HepG2 (cell line): Measurements from ENCODE around the gene RAB17. TPM values are rescaled to one million over a fixed set of nuclear protein-coding genes. Genes with fewer than 3 reads are reported as not detected.

Experiments used
- BRD4 ChIP-seq: sonication (generic); formaldehyde crosslinking; IDR thresholded peaks from 2 replicates; pipeline ENCODE4 v1.4.0; 2020; ENCODE audit warnings: missing genetic modification reagents
- CEBPZ ChIP-seq: IDR thresholded peaks from 2 replicates; pipeline ENCODE4 v1.6.1; 2012; ENCODE audit warnings: low read length, improper control_type of control experiment
- GABPA ChIP-seq, 2 experiments: IDR thresholded peaks; 2 replicates each; pipeline ENCODE4 v1.6.1; 2011 to 2016; ENCODE audit warnings: low read depth in 2 of 2, low read length in 1 of 2, missing biosample characterization in 1 of 2, missing genetic modification characterization in 1 of 2
- IRF2 ChIP-seq: IDR thresholded peaks from 2 replicates; pipeline ENCODE4 v1.6.1; 2018; ENCODE audit warnings: missing genetic modification reagents, missing compliant biosample characterization
- KAT2B ChIP-seq: fragments of 150-350 bp; IDR thresholded peaks from 2 replicates; pipeline ENCODE4 v1.6.1; 2014; ENCODE audit warnings: low read depth, low read length, borderline replicate concordance
- MEIS1 ChIP-seq: sonication (generic); formaldehyde crosslinking; IDR thresholded peaks from 2 replicates; pipeline ENCODE4 v1.9.0; 2021; ENCODE audit warnings: mild to moderate bottlenecking, missing genetic modification reagents, moderate library complexity, borderline replicate concordance
- MXD1 ChIP-seq: sonication (generic); formaldehyde crosslinking; IDR thresholded peaks from 2 replicates; pipeline ENCODE4 v1.4.0; 2020; ENCODE audit warnings: mild to moderate bottlenecking, missing genetic modification reagents
- NFKBIZ ChIP-seq: IDR thresholded peaks from 2 replicates; pipeline ENCODE4 v1.6.1; 2018; ENCODE audit warnings: missing genetic modification reagents, missing compliant biosample characterization
- PHF21A ChIP-seq: sonication (generic); formaldehyde crosslinking; IDR thresholded peaks from 2 replicates; pipeline ENCODE4 v1.5.0; 2020; ENCODE audit warnings: mild to moderate bottlenecking, missing genetic modification reagents
- RARA ChIP-seq: IDR thresholded peaks from 2 replicates; pipeline ENCODE4 v1.6.1; 2016; ENCODE audit warnings: missing genetic modification reagents, missing compliant biosample characterization
- RCOR2 ChIP-seq: IDR thresholded peaks from 2 replicates; pipeline ENCODE4 v1.6.1; 2016; ENCODE audit warnings: missing biosample characterization, missing genetic modification reagents
- RFXAP ChIP-seq: sonication (generic); formaldehyde crosslinking; IDR thresholded peaks from 2 replicates; pipeline ENCODE4 v1.4.0; 2020; ENCODE audit warnings: missing genetic modification reagents, borderline replicate concordance
- SKI ChIP-seq: fragments of 450-650 bp; IDR thresholded peaks from one replicate; pipeline ENCODE4 v1.6.1; 2018; ENCODE audit warnings: mild to moderate bottlenecking; ENCODE audit not compliant: partially characterized antibody
- SNAI1 ChIP-seq: sonication (generic); formaldehyde crosslinking; IDR thresholded peaks from 2 replicates; pipeline ENCODE4 v1.5.0; 2020; ENCODE audit warnings: mild to moderate bottlenecking, missing genetic modification reagents, borderline replicate concordance
- THAP7 ChIP-seq: sonication (generic); formaldehyde crosslinking; IDR thresholded peaks from 2 replicates; pipeline ENCODE4 v1.8.1; 2023; ENCODE audit warnings: mild to moderate bottlenecking, missing genetic modification reagents
- U2AF1 ChIP-seq: fragments of 200-400 bp; formaldehyde crosslinking; optimal IDR thresholded peaks from 2 replicates; pipeline ENCODE3; 2017; ENCODE audit warnings: mild to moderate bottlenecking, low read depth, low read length
- ZBTB37 ChIP-seq: sonication (generic); formaldehyde crosslinking; IDR thresholded peaks from 2 replicates; pipeline ENCODE4 v1.4.0; 2020; ENCODE audit warnings: mild to moderate bottlenecking, missing genetic modification reagents
- ZFY ChIP-seq: sonication (generic); formaldehyde crosslinking; IDR thresholded peaks from 2 replicates; pipeline ENCODE4 v1.4.0; 2020; ENCODE audit warnings: missing genetic modification reagents
- ZNF143 ChIP-seq: sonication (generic); formaldehyde crosslinking; IDR thresholded peaks from 2 replicates; pipeline ENCODE4 v1.4.0; 2020; ENCODE audit warnings: missing genetic modification reagents
- ZNF264 ChIP-seq: sonication (generic); formaldehyde crosslinking; IDR thresholded peaks from 2 replicates; pipeline ENCODE4 v1.4.0; 2020; ENCODE audit warnings: missing genetic modification reagents
- ZNF441 ChIP-seq: sonication (generic); formaldehyde crosslinking; IDR thresholded peaks from 2 replicates; pipeline ENCODE4 v1.7.0; 2021; ENCODE audit warnings: missing genetic modification reagents, borderline replicate concordance
- ZNF713 ChIP-seq: sonication (generic); formaldehyde crosslinking; IDR thresholded peaks from 2 replicates; pipeline ENCODE4 v1.4.0; 2020; ENCODE audit warnings: mild to moderate bottlenecking, missing genetic modification reagents
- polyA plus RNA-seq, 8 experiments: library from polyadenylated mRNA; depleted of rRNA in 3 of 8; stranded (reverse) in 7 of 8; unstranded in 1 of 8; fragments of >200 nt; fragmentation: Illumina TruSeq in 4 of 8; extraction: Trizol in 4 of 8; gene quantifications; 2 replicates each; pipeline versions ENCODE4 v1.2.1 to v1.2.3, GENCODE V29; 2011 to 2016; ENCODE audit warnings: low read depth in 4 of 8, missing spikeins in 1 of 8, mixed read lengths in 1 of 8; ENCODE audit not compliant: insufficient read depth in 1 of 8
- total RNA-seq, 5 experiments: library from RNA; depleted of rRNA; stranded (reverse); fragments of >200 nt; fragmentation: Illumina TruSeq; extraction: Trizol; gene quantifications; 2 replicates each; pipeline ENCODE4 v1.2.3, GENCODE V29; 2016; ENCODE audit warnings: low read depth in 1 of 5
- TF ChIP-seq, protein P1 (sequence below): sonication (generic); formaldehyde crosslinking; IDR thresholded peaks from 2 replicates; pipeline ENCODE4 v1.4.0; 2020; ENCODE audit warnings: mild to moderate bottlenecking, missing genetic modification reagents

Gene RAB17
- total and polyA plus RNA-seq, 2 of the 13 experiments (the other 11 are each of a cell fraction or from before 2014, with no cell fraction given), result 68.0 to 124 TPM

DNA sequence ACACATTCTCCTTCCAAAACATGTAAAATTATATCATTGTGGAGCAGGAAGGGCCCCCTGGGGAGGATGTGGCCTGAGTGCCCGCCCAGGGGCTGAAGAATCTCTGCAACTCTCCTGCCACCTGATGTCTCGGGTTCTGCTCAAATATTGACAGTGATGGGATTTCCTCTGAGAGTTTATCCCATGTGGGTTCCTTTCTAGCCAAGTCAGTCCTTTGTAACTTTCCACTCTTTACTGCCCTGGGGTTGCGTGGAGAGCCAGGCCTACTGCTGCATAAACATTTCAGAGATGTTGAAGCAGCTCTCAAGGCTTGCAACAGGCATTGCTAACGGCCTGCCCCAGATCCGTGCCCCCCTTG is 4.0 kb upstream of the RAB17 start (continued):
- TF ChIP-seq KAT2B (no peak), ZFY (CRISPR knock-in tag) (peak; percentile 60; the same call in 1 of the 2 replicates), RARA (CRISPR knock-in tag) (peak; percentile 69), IRF2 (CRISPR knock-in tag) (no peak; the same call in 1 of the 2 replicates), BRD4 (no peak), SKI (no peak), ZNF264 (CRISPR knock-in tag) (no peak), CEBPZ (no peak), THAP7 (CRISPR knock-in tag) (no peak), RFXAP (CRISPR knock-in tag) (no peak), ZNF143 (CRISPR knock-in tag) (no peak), NFKBIZ (no peak), SNAI1 (CRISPR knock-in tag) (no peak), U2AF1 (peak; percentile 19), ZBTB37 (peak; percentile 70; the same call in 1 of the 2 replicates), ZNF441 (CRISPR knock-in tag) (no peak; the same call in 1 of the 2 replicates), MEIS1 (CRISPR knock-in tag) (no peak), RCOR2 (CRISPR knock-in tag) (no peak), MXD1 (CRISPR knock-in tag) (0 out of 2 replicates have a peak, but pooled peaks have one; percentile 18), ZNF713 (CRISPR knock-in tag) (no peak), PHF21A (peak; percentile 84; the same call in 1 of the 2 replicates), GABPA (IDR thresholded peaks at IDR 0.05; ENCODE audit: low read depth, low read length) (no peak), GABPA (CRISPR knock-in tag; IDR thresholded peaks at IDR 0.05; ENCODE audit: low read depth) (peak; percentile 35; the same call in 1 of the 2 replicates)
- TF ChIP-seq, protein P1, sequence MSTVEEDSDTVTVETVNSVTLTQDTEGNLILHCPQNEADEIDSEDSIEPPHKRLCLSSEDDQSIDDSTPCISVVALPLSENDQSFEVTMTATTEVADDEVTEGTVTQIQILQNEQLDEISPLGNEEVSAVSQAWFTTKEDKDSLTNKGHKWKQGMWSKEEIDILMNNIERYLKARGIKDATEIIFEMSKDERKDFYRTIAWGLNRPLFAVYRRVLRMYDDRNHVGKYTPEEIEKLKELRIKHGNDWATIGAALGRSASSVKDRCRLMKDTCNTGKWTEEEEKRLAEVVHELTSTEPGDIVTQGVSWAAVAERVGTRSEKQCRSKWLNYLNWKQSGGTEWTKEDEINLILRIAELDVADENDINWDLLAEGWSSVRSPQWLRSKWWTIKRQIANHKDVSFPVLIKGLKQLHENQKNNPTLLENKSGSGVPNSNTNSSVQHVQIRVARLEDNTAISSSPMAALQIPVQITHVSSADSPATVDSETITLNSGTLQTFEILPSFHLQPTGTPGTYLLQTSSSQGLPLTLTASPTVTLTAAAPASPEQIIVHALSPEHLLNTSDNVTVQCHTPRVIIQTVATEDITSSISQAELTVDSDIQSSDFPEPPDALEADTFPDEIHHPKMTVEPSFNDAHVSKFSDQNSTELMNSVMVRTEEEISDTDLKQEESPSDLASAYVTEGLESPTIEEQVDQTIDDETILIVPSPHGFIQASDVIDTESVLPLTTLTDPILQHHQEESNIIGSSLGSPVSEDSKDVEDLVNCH (CRISPR knock-in tag), result 0 out of 2 replicates have a peak, but pooled peaks have one; percentile 25
